MM.1S (cell line): Measurements from ENCODE around the gene KCNJ18.
"Not testable (repeated sequence)": the region's sequence is repeated elsewhere in the genome, so short reads cannot be mapped to it uniquely, and the experiment has no call there.

Source experiments
- DNase-seq: peaks from one replicate; pipeline ENCODE4 v3.0.0-alpha.2; 2015
- H2AFZ ChIP-seq: fragments of 300-600 bp; sonication (generic); 2 replicates; pipeline ENCODE4 v1.6.0; 2016; ENCODE audit warnings: antibody characterized with exemption, low read length
- H3F3A ChIP-seq: fragments of 300-600 bp; sonication (generic); 2 replicates; pipeline ENCODE4 v1.6.1; 2016; ENCODE audit warnings: mild to moderate bottlenecking, antibody characterized with exemption, low read length, moderate library complexity, mixed read lengths; ENCODE audit not compliant: insufficient read depth
- H3K27ac ChIP-seq: fragments of 300-600 bp; sonication (generic); 2 replicates; pipeline ENCODE4 v1.5.1; 2016; ENCODE audit warnings: mild to moderate bottlenecking, low read length
- H3K27me3 ChIP-seq: fragments of 300-600 bp; sonication (generic); replicated peaks from 2 replicates; pipeline ENCODE4 v1.6.0; 2016; ENCODE audit warnings: low read length; ENCODE audit not compliant: insufficient read depth
- H3K36me3 ChIP-seq: fragments of 300-600 bp; sonication (generic); replicated peaks from 2 replicates; pipeline ENCODE4 v1.6.1; 2016; ENCODE audit warnings: mild to moderate bottlenecking, low read length, mixed read lengths; ENCODE audit not compliant: insufficient read depth
- H3K4me1 ChIP-seq: fragments of 300-600 bp; sonication (generic); 2 replicates; pipeline ENCODE4 v1.6.1; 2016; ENCODE audit warnings: low read length, mixed read lengths
- H3K4me2 ChIP-seq: fragments of 300-600 bp; sonication (generic); 2 replicates; pipeline ENCODE4 v1.6.0; 2016; ENCODE audit warnings: low read depth, low read length
- H3K4me3 ChIP-seq: fragments of 300-600 bp; sonication (generic); 2 replicates; pipeline ENCODE4 v1.5.1; 2016; ENCODE audit warnings: low read length, mixed read lengths
- H3K79me2 ChIP-seq: fragments of 300-600 bp; sonication (generic); 2 replicates; pipeline ENCODE4 v1.6.1; 2016; ENCODE audit warnings: mixed run types, low read length, mixed read lengths
- H3K9ac ChIP-seq: fragments of 300-600 bp; sonication (generic); 2 replicates; pipeline ENCODE4 v1.6.1; 2016; ENCODE audit warnings: low read length, mixed read lengths
- H3K9me2 ChIP-seq: fragments of 300-600 bp; sonication (generic); replicated peaks from 2 replicates; pipeline ENCODE4 v1.6.1; 2016; ENCODE audit warnings: mild to moderate bottlenecking, low read length, mixed read lengths; ENCODE audit not compliant: insufficient read depth
- H3K9me3 ChIP-seq: fragments of 300-600 bp; sonication (generic); replicated peaks from 2 replicates; pipeline ENCODE4 v1.6.1; 2016; ENCODE audit warnings: mild to moderate bottlenecking, low read length, mixed read lengths; ENCODE audit not compliant: insufficient read depth
- H4K20me1 ChIP-seq: fragments of 300-600 bp; sonication (generic); 2 replicates; pipeline ENCODE4 v1.6.1; 2016; ENCODE audit warnings: mild to moderate bottlenecking, low read length, moderate library complexity, mixed read lengths; ENCODE audit not compliant: insufficient read depth

The KCNJ18 gene

GRCh38 chr17:21691883-21692703, at the start of gene KCNJ18:
Gene KCNJ18, plus strand, starts transcription at chr17:21692523. Its CDS starts 10,264 bp downstream, at chr17:21702787.
- not testable (repeated sequence) for DNase-seq, H3K36me3 ChIP-seq, H3K27ac ChIP-seq, H3K9me3 ChIP-seq, H3K9ac ChIP-seq, H3K27me3 ChIP-seq, H2AFZ ChIP-seq, H3K4me3 ChIP-seq, H4K20me1 ChIP-seq, H3K79me2 ChIP-seq, H3K4me2 ChIP-seq, H3K9me2 ChIP-seq, H3K4me1 ChIP-seq, H3F3A ChIP-seq

DNA sequence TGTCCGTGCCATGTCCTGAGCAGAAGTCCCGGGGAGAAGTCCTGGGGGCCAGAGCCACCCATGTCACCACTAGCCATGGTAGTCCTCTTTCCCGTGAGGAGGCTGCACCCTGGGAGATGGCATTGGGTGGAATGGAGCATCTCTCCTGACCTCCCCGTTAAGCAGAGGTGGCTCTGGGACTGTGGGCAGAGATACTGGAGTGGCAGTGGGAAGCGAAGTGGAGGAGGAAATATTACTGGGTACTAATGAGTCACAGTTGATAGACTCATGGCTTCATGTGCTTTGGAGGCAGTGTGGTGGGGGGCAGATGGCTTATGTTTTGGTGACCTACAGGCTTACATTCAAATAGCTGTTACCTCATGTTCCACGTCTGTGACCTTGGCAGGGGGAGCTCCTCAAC, 44.2 kb upstream of the KCNJ18 start:
- not testable (repeated sequence) for H3K79me2 ChIP-seq, H3F3A ChIP-seq, H2AFZ ChIP-seq, H3K9me3 ChIP-seq, H3K4me2 ChIP-seq, H3K4me3 ChIP-seq, H3K36me3 ChIP-seq, H3K27me3 ChIP-seq, H3K4me1 ChIP-seq, H3K27ac ChIP-seq, DNase-seq, H3K9ac ChIP-seq, H3K9me2 ChIP-seq, H4K20me1 ChIP-seq

DNA sequence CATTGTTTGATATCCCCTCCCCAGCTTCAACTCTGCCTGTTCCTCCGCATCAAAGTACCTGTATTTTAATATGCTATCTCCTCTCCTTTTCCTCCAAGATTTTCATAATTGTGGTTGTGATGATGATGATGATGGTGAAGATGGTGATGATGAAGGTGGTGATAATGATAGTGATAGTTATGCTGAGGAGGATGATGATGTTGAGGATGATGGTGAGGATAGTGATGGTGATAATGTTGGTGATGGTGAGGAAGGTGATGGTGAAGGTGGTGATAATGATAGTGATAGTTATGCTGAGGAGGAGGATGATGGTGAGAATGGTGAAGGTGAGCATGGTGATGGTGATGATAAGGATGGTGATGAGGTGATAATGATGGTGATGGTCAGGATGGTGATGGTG, 42.3 kb upstream of the KCNJ18 start:
- H3K36me3 ChIP-seq, H3K9me3 ChIP-seq, H3K9ac ChIP-seq, H3K4me2 ChIP-seq, H3K9me2 ChIP-seq, H3K27me3 ChIP-seq, H3K4me1 ChIP-seq, H4K20me1 ChIP-seq, H3F3A ChIP-seq, H3K27ac ChIP-seq, H3K79me2 ChIP-seq, H3K4me3 ChIP-seq, H2AFZ ChIP-seq, DNase-seq: not testable (repeated sequence)

DNA sequence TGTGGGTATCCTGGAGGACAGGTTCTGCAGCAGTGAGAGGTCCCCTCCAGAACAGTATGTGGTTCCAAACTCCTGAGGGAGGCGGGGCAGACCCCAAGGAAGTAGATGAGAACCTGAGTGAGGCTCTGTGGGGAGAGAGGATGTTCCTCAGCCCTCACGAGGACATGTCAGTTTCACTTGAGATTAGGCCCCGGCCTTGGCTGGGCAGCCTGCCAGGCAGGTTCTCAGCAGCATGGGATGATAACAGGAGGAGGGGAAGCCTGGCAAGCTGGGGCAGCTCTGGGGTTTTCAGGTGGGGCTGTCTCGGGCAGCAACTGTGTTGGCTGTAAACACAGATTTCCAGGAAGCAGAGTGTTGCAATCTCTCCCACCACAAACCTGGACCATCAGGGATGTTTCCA, 40.3 kb upstream of the KCNJ18 start:
- not testable (repeated sequence) for H3K4me1 ChIP-seq, H3K4me2 ChIP-seq, H3F3A ChIP-seq, H4K20me1 ChIP-seq, H3K9me2 ChIP-seq, H3K4me3 ChIP-seq, H2AFZ ChIP-seq, DNase-seq, H3K79me2 ChIP-seq, H3K36me3 ChIP-seq, H3K9ac ChIP-seq, H3K27ac ChIP-seq, H3K9me3 ChIP-seq, H3K27me3 ChIP-seq

- H2AFZ ChIP-seq, H3K4me3 ChIP-seq, H3K9me2 ChIP-seq, H3K79me2 ChIP-seq, H3F3A ChIP-seq, H3K27ac ChIP-seq, H3K4me1 ChIP-seq, H3K4me2 ChIP-seq, H3K36me3 ChIP-seq, DNase-seq, H3K9ac ChIP-seq, H3K9me3 ChIP-seq, H4K20me1 ChIP-seq, H3K27me3 ChIP-seq: not testable (repeated sequence)
Observed at GRCh38 chr17:21653211-21653610, 39.1 kb upstream of the KCNJ18 start.

- not testable (repeated sequence) for H3K79me2 ChIP-seq, H4K20me1 ChIP-seq, H3K36me3 ChIP-seq, H3K4me1 ChIP-seq, H3F3A ChIP-seq, H3K9me2 ChIP-seq, H3K9me3 ChIP-seq, H3K27me3 ChIP-seq, DNase-seq, H3K9ac ChIP-seq, H3K27ac ChIP-seq, H3K4me3 ChIP-seq, H3K4me2 ChIP-seq, H2AFZ ChIP-seq
Observed at GRCh38 chr17:21656518-21657309, 35.6 kb upstream of the KCNJ18 start.

DNA sequence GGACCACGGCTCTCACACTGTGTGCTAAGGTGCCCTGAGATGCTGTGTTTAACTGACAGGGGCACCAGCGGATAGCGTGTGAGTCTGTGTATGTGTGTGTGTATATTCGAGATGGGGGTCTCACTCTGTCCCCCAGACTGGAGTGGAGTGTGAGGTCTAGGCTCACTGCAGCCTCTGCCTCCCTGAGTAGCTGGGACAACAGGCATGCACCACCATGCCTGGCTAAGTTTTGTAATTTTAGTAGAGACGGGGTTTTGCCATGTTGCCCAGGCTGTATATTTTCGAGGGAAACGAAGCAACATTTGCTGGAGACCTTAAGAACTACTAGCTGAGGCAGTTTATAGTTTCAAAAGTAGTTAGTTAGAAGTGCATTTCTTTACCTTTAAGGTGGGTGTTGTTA, 32.7 kb upstream of the KCNJ18 start:
- not testable (repeated sequence) for H3K27ac ChIP-seq, H3K36me3 ChIP-seq, H4K20me1 ChIP-seq, H3K9me3 ChIP-seq, H3K4me3 ChIP-seq, H2AFZ ChIP-seq, H3K4me1 ChIP-seq, H3K27me3 ChIP-seq, H3K9me2 ChIP-seq, DNase-seq, H3K9ac ChIP-seq, H3F3A ChIP-seq, H3K4me2 ChIP-seq, H3K79me2 ChIP-seq

DNA sequence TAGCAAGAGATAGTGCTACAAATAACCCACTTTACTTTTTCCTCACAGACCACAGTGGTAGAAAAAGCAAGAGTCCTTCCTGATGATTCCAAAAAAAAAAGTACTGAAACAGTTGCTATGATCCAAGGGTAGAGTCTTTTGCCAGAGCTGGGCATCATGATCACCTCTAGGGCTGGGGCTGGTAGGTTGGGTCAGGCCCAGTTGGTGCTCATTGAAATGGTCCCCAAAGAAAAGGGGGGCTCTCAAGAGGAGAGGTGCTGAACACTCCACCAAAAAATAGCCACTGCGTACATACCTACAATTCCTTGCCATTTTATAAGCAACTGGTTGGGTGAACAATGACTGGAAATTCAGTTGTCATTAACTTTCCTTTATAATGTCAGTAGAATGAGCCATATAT, 30.9 kb upstream of the KCNJ18 start:
- H4K20me1 ChIP-seq, H3K4me3 ChIP-seq, H3K9me3 ChIP-seq, H3K27me3 ChIP-seq, H3K4me2 ChIP-seq, H3K9me2 ChIP-seq, DNase-seq, H3K27ac ChIP-seq, H3K36me3 ChIP-seq, H3K9ac ChIP-seq, H2AFZ ChIP-seq, H3K79me2 ChIP-seq, H3K4me1 ChIP-seq, H3F3A ChIP-seq: not testable (repeated sequence)
